ENCODE data around the gene NCKAP5.

DNA sequence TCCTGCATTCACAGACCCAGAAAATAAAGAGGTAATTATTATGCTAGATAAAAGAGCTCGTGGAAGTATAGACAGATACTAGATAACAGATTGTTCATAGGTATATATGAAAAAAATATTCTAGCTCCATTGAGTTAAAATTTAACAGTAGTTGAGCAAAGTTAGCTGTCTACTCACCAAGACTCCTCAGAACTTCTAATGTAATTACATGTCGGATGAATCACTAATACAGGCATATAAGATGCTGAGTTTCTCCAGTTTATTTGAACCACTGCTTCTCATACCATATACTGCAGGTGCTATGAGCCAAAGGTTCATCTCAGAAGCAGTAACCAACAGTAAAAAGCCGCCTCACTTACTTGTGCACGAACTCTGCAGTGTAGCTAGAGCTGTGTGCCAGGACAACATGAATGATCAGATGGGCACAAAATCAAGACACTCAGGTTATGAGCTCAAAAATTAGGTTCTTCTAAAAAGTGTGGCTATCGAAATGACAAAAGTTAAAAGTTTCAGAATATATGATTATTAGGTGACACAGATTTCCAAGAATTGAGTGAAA is 373.4 kb downstream of the NCKAP5 start:
- TF ChIP-seq, protein P1, sequence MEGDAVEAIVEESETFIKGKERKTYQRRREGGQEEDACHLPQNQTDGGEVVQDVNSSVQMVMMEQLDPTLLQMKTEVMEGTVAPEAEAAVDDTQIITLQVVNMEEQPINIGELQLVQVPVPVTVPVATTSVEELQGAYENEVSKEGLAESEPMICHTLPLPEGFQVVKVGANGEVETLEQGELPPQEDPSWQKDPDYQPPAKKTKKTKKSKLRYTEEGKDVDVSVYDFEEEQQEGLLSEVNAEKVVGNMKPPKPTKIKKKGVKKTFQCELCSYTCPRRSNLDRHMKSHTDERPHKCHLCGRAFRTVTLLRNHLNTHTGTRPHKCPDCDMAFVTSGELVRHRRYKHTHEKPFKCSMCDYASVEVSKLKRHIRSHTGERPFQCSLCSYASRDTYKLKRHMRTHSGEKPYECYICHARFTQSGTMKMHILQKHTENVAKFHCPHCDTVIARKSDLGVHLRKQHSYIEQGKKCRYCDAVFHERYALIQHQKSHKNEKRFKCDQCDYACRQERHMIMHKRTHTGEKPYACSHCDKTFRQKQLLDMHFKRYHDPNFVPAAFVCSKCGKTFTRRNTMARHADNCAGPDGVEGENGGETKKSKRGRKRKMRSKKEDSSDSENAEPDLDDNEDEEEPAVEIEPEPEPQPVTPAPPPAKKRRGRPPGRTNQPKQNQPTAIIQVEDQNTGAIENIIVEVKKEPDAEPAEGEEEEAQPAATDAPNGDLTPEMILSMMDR (IDR thresholded peaks at IDR 0.05 in 4 of 5, conservative IDR thresholded peaks at IDR 0.05 in 1 of 5), result no peak
- TF ChIP-seq POLR2A (IDR thresholded peaks at IDR 0.05), result no peak
